Measurements from ENCODE around the gene CSF2. TPM values are rescaled to one million over a fixed set of nuclear protein-coding genes. Genes with fewer than 3 reads are reported as not detected.

Gene CSF2
- total and polyA plus RNA-seq, 3 experiments from 2014 or later, result 393 to 409 TPM; not detected in 1

DNA sequence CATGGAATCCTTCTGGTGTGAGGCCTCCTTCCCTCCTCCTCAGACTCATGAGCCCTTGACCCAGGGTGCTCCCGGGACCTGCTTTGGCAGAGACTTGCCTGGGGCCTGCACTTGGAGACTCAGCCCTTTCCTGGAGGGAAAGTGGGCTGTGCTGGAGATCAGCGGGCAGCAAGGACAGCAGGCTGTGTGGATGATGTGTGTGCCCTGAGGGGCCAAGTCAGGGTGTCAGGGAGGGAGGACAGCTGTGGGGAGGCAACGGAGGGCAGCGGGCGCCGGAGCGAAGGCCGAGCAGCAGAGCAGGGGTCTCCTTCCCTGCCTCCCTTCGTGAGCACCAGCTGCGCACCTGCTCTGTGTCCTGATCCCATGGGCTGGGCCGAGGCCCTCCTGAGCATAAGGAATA, 6.1 kb upstream of the CSF2 start:
- no peak for DNase-seq
- Mint-ChIP-seq H3K36me3 (no peaks in the 10 kb centered on the region), H3K27ac (peak overlapping the region in 2 of 8 donors; percentile 5 to 75), H3K4me1 (peaks cover 18 to 49% (median 24%) of the 10 kb centered on the region in 3 donors), H3K9me3 (no peaks in the 10 kb centered on the region), H3K4me3 (no peak overlapping the region), H3K27me3 (no peaks in the 10 kb centered on the region)
- peaks cover 7% of the 10 kb centered on the region for H3K4me1 ChIP-seq (ENCODE audit: insufficient read depth, low read length)
- H3K4me3 ChIP-seq (ENCODE audit: low read length), result no peak overlapping the region
- no peaks in the 10 kb centered on the region for H3K36me3 ChIP-seq (ENCODE audit: insufficient read depth, low read length)
- ChIA-PET POLR2A (no interaction called here), CTCF (interaction anchor here (1.1 to 3.8 kb wide), 4 partner anchors 35 to 478 kb away, joined by 5 to 20 read pairs (median 6); no protein-coding TSS in a partner anchor)
- H3K9me3 ChIP-seq (ENCODE audit: low read length), result no peaks in the 10 kb centered on the region
- no peak overlapping the region for H3K27ac ChIP-seq (ENCODE audit: low read depth, low read length)
- no peaks in the 10 kb centered on the region for H3K27me3 ChIP-seq (ENCODE audit: insufficient read depth, low read length, poor library complexity, severe bottlenecking)

DNA sequence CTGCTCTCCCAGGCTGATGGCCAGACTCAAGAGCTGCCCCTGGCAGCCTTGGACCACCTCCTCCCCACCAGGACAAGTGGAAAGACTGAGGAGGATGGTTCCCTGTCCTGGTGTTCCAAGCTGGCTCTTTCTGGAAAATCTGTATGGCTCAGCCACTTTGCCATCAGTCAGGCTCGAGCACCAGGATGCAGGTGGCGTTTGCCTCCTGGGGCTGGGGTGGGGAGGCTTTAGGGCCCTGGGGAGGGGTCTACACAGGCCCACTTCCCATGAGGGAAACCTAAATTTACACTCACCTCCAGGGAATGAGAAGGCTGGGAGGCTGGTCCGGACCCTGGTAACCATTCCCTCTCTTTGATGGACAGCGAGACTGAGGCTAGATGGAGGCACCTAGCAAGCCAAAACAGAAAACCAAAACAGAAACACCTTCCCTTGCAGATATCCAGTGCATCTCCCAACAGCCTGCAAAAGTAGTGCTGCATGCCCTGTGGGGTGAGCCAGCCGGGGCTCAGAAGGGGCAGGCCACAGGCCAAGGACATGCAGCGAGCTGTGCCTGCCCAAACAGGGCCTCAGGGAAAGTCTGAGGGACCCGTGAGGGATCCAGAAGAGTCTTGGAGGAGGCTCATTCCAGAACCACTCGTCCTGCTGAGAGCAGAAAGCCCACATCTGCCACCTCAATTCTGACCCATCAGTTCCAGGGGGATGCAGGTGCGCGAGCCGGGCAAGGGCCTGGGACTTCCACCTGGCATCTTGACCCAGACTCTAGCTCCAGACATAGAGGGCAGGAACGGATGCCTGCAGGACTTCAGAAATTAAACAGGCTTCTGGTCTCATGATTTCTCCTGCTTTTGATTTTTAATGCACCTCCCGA, 5.4 kb upstream of the CSF2 start:
- no peak overlapping the region for H3K27ac ChIP-seq (ENCODE audit: low read depth, low read length)
- no peaks in the 10 kb centered on the region for H3K27me3 ChIP-seq (ENCODE audit: insufficient read depth, low read length, poor library complexity, severe bottlenecking)
- Mint-ChIP-seq H3K36me3 (no peaks in the 10 kb centered on the region), H3K4me1 (peaks cover 17 to 54% (median 26%) of the 10 kb centered on the region in 3 donors), H3K27ac (peak overlapping the region in 2 of 8 donors; percentile 11 to 43), H3K9me3 (no peaks in the 10 kb centered on the region), H3K27me3 (no peaks in the 10 kb centered on the region), H3K4me3 (no peak overlapping the region)
- no peaks in the 10 kb centered on the region for H3K9me3 ChIP-seq (ENCODE audit: low read length)
- ChIA-PET CTCF (interaction anchor here (1.1 to 3.8 kb wide), 3 partner anchors 34 to 479 kb away, joined by 5 to 20 read pairs (median 7); no protein-coding TSS in a partner anchor), POLR2A (no interaction called here)
- DNase-seq, result no peak
- H3K36me3 ChIP-seq (ENCODE audit: insufficient read depth, low read length), result no peaks in the 10 kb centered on the region
- no peak overlapping the region for H3K4me3 ChIP-seq (ENCODE audit: low read length)
- H3K4me1 ChIP-seq (ENCODE audit: insufficient read depth, low read length), result peaks cover 7% of the 10 kb centered on the region

DNA sequence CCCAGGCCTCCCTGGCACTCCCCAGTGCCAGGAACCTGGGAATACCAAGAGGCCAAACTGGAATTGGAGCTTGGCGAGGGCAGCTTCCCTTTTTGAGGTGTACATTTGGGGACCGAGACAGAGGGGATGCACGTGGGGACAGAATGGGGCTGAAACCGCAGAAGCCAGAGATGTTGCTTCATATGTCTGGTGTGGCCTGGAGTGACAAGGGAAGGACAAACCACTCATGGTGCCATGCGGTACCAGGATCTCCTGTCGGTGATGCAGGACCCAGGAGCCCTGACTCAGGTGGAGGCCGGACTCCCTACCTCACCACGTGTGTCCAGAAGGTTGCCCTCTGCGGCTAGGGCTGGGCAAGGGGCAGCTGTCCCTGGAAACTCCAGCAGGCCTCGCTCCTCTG, 4.0 kb upstream of the CSF2 start:
- DNase-seq, result no peak
- Histone ChIP-seq H3K4me1 (ENCODE audit: insufficient read depth, low read length) (peaks cover 7% of the 10 kb centered on the region), H3K9me3 (ENCODE audit: low read length) (no peaks in the 10 kb centered on the region), H3K27ac (ENCODE audit: low read depth, low read length) (no peak overlapping the region), H3K36me3 (ENCODE audit: insufficient read depth, low read length) (no peaks in the 10 kb centered on the region), H3K27me3 (ENCODE audit: insufficient read depth, low read length, poor library complexity, severe bottlenecking) (no peaks in the 10 kb centered on the region), H3K4me3 (ENCODE audit: low read length) (no peak overlapping the region)
- ChIA-PET POLR2A (no interaction called here), CTCF (interaction anchor here (0.9 kb wide), 1 partner anchor 64 kb away, joined by 3 read pairs; no protein-coding TSS in a partner anchor)
- H3K9me3 Mint-ChIP-seq, result no peaks in the 10 kb centered on the region
- H3K27ac Mint-ChIP-seq, result peak overlapping the region in 2 of 8 donors; percentile 52 to 58
- no peak overlapping the region for H3K4me3 Mint-ChIP-seq
- H3K4me1 Mint-ChIP-seq, result peaks cover 12 to 56% (median 27%) of the 10 kb centered on the region in 3 donors
- no peaks in the 10 kb centered on the region for H3K27me3 Mint-ChIP-seq
- no peaks in the 10 kb centered on the region for H3K36me3 Mint-ChIP-seq

DNA sequence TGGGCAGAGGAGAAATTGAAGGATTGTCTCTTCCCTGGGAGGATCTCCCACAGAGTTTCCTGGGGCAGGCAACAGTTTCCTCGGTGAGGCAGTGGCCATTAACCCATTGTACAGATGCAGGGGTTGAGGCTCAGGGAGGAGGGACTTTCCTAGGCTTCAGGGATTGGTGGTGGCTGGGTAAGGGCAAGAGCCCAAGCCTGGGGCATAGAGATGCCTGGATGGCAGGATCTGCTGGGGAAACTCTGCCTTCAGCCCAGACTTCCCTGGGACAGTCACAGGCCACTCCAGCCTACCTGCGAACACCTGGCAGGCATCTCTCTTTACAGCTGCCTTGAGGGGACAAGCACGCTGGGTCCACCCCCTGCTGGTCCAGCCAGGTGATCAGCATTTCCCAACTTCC, 3.6 kb upstream of the CSF2 start:
- Histone ChIP-seq H3K36me3 (ENCODE audit: insufficient read depth, low read length) (no peaks in the 10 kb centered on the region), H3K9me3 (ENCODE audit: low read length) (no peaks in the 10 kb centered on the region), H3K27me3 (ENCODE audit: insufficient read depth, low read length, poor library complexity, severe bottlenecking) (no peaks in the 10 kb centered on the region), H3K27ac (ENCODE audit: low read depth, low read length) (no peak overlapping the region), H3K4me3 (ENCODE audit: low read length) (no peak overlapping the region), H3K4me1 (ENCODE audit: insufficient read depth, low read length) (peaks cover 7% of the 10 kb centered on the region)
- DNase-seq, result no peak
- ChIA-PET CTCF (interaction anchor here (0.9 kb wide), 1 partner anchor 64 kb away, joined by 3 read pairs; no protein-coding TSS in a partner anchor), POLR2A (no interaction called here)
- H3K9me3 Mint-ChIP-seq, result no peaks in the 10 kb centered on the region
- no peaks in the 10 kb centered on the region for H3K27me3 Mint-ChIP-seq
- H3K4me1 Mint-ChIP-seq, result peaks cover 11 to 56% (median 28%) of the 10 kb centered on the region in 3 donors
- no peak overlapping the region for H3K4me3 Mint-ChIP-seq
- H3K36me3 Mint-ChIP-seq, result no peaks in the 10 kb centered on the region
- no peak overlapping the region for H3K27ac Mint-ChIP-seq

DNA sequence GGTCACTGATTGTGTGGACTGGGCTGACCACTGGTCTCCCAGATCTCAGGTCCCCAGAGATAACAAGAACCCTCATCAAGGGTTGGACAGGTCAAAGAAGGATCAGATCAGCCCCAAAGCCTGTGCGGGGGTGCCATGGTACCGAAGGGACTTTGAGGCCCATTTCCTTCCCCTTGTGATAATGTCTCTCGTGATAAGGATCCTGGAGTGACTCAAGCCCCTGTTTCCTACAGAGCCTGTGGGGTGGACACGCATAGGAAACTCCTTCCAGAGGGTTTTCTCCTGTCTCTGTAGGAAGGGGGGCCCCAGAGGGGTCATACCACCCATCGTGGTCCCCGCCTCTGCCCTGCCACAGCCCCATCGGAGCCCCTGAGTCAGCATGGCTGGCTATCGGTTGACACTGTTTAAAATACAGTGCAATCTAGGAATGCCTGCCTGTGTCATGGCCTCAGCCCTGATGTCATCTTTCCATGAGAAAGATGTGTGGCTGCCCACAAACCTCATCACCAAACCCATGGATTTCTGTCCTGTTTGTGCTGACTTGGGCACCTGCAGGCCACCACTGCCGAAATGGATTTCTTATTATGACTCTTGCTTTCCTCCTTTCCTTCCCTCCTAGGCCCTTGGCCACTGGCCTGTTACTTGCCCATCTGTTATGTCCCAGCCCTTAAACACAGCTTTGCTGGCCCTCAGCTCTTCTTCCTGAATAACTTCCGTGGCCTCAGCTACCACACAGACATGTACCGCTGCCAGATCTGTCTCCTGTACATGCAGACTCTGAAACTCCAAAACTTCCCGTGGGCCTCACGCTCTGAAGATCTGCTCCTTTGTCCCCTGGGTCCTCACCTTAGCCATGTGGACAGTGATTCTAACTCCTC, 2.9 kb upstream of the CSF2 start:
- Mint-ChIP-seq H3K4me3 (peak overlapping the region in 1 of 7 donors; percentile 51), H3K27me3 (no peaks in the 10 kb centered on the region), H3K27ac (peak overlapping the region in 5 of 8 donors; percentile 2 to 79 (median 27)), H3K4me1 (peaks cover 12 to 57% (median 29%) of the 10 kb centered on the region in 3 donors), H3K9me3 (no peaks in the 10 kb centered on the region), H3K36me3 (no peaks in the 10 kb centered on the region)
- Histone ChIP-seq H3K36me3 (ENCODE audit: insufficient read depth, low read length) (no peaks in the 10 kb centered on the region), H3K27ac (ENCODE audit: low read depth, low read length) (peak overlapping the region; percentile 27), H3K27me3 (ENCODE audit: insufficient read depth, low read length, poor library complexity, severe bottlenecking) (no peaks in the 10 kb centered on the region), H3K4me3 (ENCODE audit: low read length) (no peak overlapping the region), H3K4me1 (ENCODE audit: insufficient read depth, low read length) (peaks cover 11% of the 10 kb centered on the region), H3K9me3 (ENCODE audit: low read length) (no peaks in the 10 kb centered on the region)
- ChIA-PET POLR2A (interaction anchor here (0.8 kb wide), 1 partner anchor 355 kb away, joined by 3 read pairs; no protein-coding TSS in a partner anchor), CTCF (no interaction called here)
- no peak for DNase-seq

DNA sequence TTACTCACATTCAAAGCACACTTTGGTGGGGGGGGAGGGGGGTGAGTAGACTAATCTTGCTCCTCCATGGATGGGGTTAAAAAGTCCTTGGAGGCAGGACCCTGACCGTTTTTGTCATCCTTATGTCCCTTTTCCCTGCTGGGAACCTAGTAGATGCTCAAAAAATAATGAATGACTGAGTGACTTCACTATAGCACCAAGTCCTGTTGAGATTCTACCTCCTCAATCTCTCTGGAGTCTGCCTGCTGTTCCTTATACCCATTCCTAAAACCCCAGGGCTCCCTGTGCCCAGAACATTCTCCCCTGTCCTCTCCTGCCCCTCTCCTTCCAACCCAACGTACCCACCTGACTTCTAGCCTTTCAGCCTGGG, 2.3 kb upstream of the CSF2 start:
- Mint-ChIP-seq H3K4me1 (peaks cover 13 to 63% (median 28%) of the 10 kb centered on the region in 3 donors), H3K9me3 (no peaks in the 10 kb centered on the region), H3K27me3 (no peaks in the 10 kb centered on the region), H3K27ac (peak overlapping the region in 2 of 8 donors; percentile 40 to 59), H3K36me3 (no peaks in the 10 kb centered on the region), H3K4me3 (no peak overlapping the region)
- Histone ChIP-seq H3K27me3 (ENCODE audit: insufficient read depth, low read length, poor library complexity, severe bottlenecking) (no peaks in the 10 kb centered on the region), H3K4me3 (ENCODE audit: low read length) (no peak overlapping the region), H3K27ac (ENCODE audit: low read depth, low read length) (no peak overlapping the region), H3K9me3 (ENCODE audit: low read length) (no peaks in the 10 kb centered on the region), H3K4me1 (ENCODE audit: insufficient read depth, low read length) (peaks cover 12% of the 10 kb centered on the region), H3K36me3 (ENCODE audit: insufficient read depth, low read length) (no peaks in the 10 kb centered on the region)
- no peak for DNase-seq
- CTCF ChIA-PET, result no interaction called here
- POLR2A ChIA-PET, result interaction anchor here (0.8 kb wide), 1 partner anchor 355 kb away, joined by 3 read pairs; no protein-coding TSS in a partner anchor

DNA sequence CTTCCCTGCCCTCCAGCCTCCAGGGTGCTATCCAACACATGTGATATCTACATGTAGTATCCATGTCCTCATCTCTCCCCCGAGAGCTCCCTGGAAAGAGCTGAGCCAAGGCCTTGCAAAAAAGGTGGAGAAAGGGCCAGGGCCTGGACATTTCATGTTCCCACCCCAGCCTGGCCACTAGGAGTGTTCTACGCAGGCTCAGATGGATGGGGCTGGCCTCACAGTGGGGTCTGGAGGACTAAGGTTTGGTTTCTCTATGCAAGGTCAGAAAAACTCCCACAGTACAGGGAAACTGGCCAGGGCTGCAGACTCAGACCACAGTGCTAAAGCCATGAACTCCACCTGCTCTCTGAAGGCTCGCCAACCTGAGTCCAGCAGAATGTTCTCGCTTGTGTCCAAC, 1.5 kb upstream of the CSF2 start:
- no peaks in the 10 kb centered on the region for H3K9me3 ChIP-seq (ENCODE audit: low read length)
- ChIA-PET CTCF (interaction anchor here (1.2 kb wide), 1 partner anchor 8 kb away, joined by 6 read pairs; no protein-coding TSS in a partner anchor), POLR2A (no interaction called here)
- no peaks in the 10 kb centered on the region for H3K27me3 ChIP-seq (ENCODE audit: insufficient read depth, low read length, poor library complexity, severe bottlenecking)
- peaks cover 12% of the 10 kb centered on the region for H3K4me1 ChIP-seq (ENCODE audit: insufficient read depth, low read length)
- peaks cover 16 to 67% (median 36%) of the 10 kb centered on the region in 3 donors for H3K4me1 Mint-ChIP-seq
- H3K36me3 ChIP-seq (ENCODE audit: insufficient read depth, low read length), result no peaks in the 10 kb centered on the region
- H3K27ac Mint-ChIP-seq, result peak overlapping the region in 3 of 8 donors; percentile 3 to 30 (median 16)
- H3K4me3 Mint-ChIP-seq, result no peak overlapping the region
- H3K27ac ChIP-seq (ENCODE audit: low read depth, low read length), result no peak overlapping the region
- no peaks in the 10 kb centered on the region for H3K9me3 Mint-ChIP-seq
- no peaks in the 10 kb centered on the region for H3K27me3 Mint-ChIP-seq
- H3K36me3 Mint-ChIP-seq, result no peaks in the 10 kb centered on the region
- no peak for DNase-seq
- H3K4me3 ChIP-seq (ENCODE audit: low read length), result no peak overlapping the region
